Tibial artery (tissue), 4 donors: Measurements from ENCODE around the gene GALNT6.

Source experiments
- DNase-seq, 2 donors: peaks; one replicate each; pipeline ENCODE4 v3.0.0-alpha.2; 2019
- H3K27ac ChIP-seq, 2 donors: fragments of 200-600 bp; sonication (generic) in 1 of 2; 1 replicate in 1 of 2; 2 replicates in 1 of 2; pipeline ENCODE4 v1.5.1; 2018 to 2019; ENCODE audit warnings: mild to moderate bottlenecking in 1 of 2
- H3K27me3 ChIP-seq, 2 donors: fragments of 200-600 bp; sonication (generic) in 1 of 2; one replicate each; pipeline versions ENCODE4 v1.5.1 to v1.6.0; 2016 to 2019
- H3K36me3 ChIP-seq, 3 donors: fragments of 200-600 bp; sonication (generic) in 2 of 3; one replicate each; pipeline ENCODE4 v1.5.1; 2016 to 2019; ENCODE audit warnings: mild to moderate bottlenecking in 2 of 3
- H3K4me1 ChIP-seq, 4 donors: fragments of 200-600 bp; sonication (generic) in 2 of 4; 1 replicate in 3 of 4; 2 replicates in 1 of 4; pipeline ENCODE4 v1.5.1; 2016 to 2019
- H3K4me3 ChIP-seq, 2 donors: fragments of 200-600 bp; sonication (generic) in 1 of 2; 1 replicate in 1 of 2; 2 replicates in 1 of 2; pipeline ENCODE4 v1.5.1; 2018 to 2019; ENCODE audit warnings: mild to moderate bottlenecking in 2 of 2
- H3K9me3 ChIP-seq, 3 donors: fragments of 200-600 bp; sonication (generic) in 1 of 3; one replicate each; pipeline ENCODE4 v1.5.1; 2016 to 2019
- intact Hi-C: fragments of 100-400 bp; cut with DNase I; formaldehyde crosslinking; loops from one replicate; pipeline ENCODE4 v1.15.0; 2023; ENCODE audit warnings: low total_unique reads
- TF ChIP-seq, protein P1 (sequence below), 2 experiments: fragments of 200-600 bp in 1 of 2; fragments of 450-650 bp in 1 of 2; IDR thresholded peaks; one replicate each; pipeline ENCODE4 v1.5.1; 2017 to 2019; ENCODE audit warnings: antibody characterized with exemption in 2 of 2, mild to moderate bottlenecking in 1 of 2, moderate library complexity in 1 of 2

Gene GALNT6

DNA sequence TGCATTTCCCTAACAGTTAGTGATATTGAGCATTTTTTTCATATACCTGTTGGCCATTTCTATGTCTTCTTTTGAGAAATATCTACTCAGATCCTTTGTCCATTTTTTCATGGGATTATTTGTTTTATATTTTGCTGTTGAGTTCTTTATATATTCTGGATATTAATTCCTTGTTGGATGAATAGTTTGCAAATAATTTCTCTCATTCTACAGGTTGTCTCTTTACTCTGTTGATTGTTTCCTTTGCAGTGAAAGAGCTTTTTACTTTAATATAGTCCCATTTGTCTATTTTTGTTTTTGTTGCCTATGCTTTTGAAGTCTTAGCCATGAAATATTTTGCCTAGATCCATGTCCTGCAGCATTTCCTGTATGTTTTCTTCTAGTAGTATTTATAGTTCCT lies 21.9 kb upstream of the GALNT6 start:
- Histone ChIP-seq H3K4me1 (no peaks in the 10 kb centered on the region), H3K9me3 (no peaks in the 10 kb centered on the region), H3K27me3 (peaks cover 0 to 3% of the 10 kb centered on the region in 2 donors), H3K4me3 (no peak overlapping the region), H3K27ac (no peak overlapping the region), H3K36me3 (no peaks in the 10 kb centered on the region)
- intact Hi-C loops: no loop called here
- DNase-seq: no peak
- TF ChIP-seq, protein P1, sequence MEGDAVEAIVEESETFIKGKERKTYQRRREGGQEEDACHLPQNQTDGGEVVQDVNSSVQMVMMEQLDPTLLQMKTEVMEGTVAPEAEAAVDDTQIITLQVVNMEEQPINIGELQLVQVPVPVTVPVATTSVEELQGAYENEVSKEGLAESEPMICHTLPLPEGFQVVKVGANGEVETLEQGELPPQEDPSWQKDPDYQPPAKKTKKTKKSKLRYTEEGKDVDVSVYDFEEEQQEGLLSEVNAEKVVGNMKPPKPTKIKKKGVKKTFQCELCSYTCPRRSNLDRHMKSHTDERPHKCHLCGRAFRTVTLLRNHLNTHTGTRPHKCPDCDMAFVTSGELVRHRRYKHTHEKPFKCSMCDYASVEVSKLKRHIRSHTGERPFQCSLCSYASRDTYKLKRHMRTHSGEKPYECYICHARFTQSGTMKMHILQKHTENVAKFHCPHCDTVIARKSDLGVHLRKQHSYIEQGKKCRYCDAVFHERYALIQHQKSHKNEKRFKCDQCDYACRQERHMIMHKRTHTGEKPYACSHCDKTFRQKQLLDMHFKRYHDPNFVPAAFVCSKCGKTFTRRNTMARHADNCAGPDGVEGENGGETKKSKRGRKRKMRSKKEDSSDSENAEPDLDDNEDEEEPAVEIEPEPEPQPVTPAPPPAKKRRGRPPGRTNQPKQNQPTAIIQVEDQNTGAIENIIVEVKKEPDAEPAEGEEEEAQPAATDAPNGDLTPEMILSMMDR (IDR thresholded peaks at IDR 0.05): no peak

DNA sequence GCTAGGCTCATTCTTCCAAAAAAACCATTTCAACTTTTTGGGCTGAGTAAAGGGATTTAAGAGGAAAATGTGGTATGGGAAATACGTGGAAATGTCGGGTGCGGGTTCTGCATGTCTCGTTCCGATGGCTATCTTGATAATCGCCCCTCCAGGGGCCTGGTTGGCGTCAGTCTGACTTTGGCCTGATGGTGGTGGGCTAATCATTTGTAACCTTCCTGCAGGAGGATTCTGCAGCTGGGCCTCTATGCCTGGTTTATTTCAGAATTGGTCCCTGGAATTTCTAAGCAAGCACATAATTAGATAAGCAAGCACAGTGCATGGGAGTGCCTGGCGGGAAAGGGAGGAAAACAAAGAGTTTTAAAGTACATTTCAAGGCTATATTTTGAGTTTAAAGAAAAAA lies 18.6 kb upstream of the GALNT6 start:
- peaks cover 0 to 3% of the 10 kb centered on the region in 2 donors for H3K27me3 ChIP-seq
- H3K4me1 ChIP-seq: no peaks in the 10 kb centered on the region
- no peak for DNase-seq
- TF ChIP-seq, protein P1 (IDR thresholded peaks at IDR 0.05): no peak
- H3K27ac ChIP-seq: no peak overlapping the region
- no peak overlapping the region for H3K4me3 ChIP-seq
- no peaks in the 10 kb centered on the region for H3K36me3 ChIP-seq
- H3K9me3 ChIP-seq: no peaks in the 10 kb centered on the region
- intact Hi-C loops: no loop called here

DNA sequence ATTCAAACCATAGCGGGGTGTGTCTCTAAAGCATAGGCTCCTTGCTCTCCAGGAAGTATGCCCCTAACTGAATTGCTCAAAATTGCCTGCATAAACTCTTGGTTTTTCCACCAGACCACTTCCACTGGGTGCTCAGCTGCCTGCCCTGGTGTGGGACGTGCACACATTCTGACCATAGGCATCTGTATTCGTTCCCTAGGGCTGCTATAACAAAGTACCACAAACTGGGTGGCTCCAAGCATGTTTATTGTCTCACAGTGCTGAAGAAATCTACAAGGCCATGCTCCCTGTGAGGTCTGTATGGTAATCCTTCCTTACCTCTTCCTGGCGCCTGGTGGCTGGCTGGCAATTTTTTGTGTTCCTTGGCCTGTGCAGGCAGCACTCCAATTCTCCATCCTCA lies 16.4 kb upstream of the GALNT6 start:
- TF ChIP-seq, protein P1 (IDR thresholded peaks at IDR 0.05): no peak
- Histone ChIP-seq H3K4me3 (no peak overlapping the region), H3K27ac (no peak overlapping the region), H3K36me3 (no peaks in the 10 kb centered on the region), H3K4me1 (no peaks in the 10 kb centered on the region), H3K9me3 (no peaks in the 10 kb centered on the region), H3K27me3 (peaks cover 0 to 3% of the 10 kb centered on the region in 2 donors)
- no peak for DNase-seq
- intact Hi-C loops: no loop called here

DNA sequence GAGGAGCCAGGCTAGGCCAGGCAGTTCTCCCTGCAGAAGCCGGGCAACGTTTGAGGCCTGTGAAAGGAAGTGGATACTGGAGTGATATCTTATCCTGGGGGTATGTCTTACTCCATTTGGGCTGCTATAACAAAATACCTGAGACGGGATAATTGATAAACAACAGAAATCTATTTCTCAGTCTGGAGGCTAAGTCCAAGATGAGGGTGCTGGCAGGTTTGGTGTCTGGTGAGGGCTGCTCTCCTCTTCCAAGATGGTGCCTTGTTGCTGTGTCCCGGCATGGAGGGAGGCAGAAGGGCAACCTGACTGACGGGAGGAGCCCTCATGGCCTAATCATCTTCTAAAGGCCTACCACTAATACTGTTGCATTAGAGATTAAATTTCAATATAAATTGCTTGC lies 15.7 kb upstream of the GALNT6 start:
- DNase-seq: no peak
- no peak overlapping the region for H3K27ac ChIP-seq
- no peaks in the 10 kb centered on the region for H3K36me3 ChIP-seq
- peaks cover 0 to 6% of the 10 kb centered on the region in 2 donors for H3K27me3 ChIP-seq
- H3K4me1 ChIP-seq: no peaks in the 10 kb centered on the region
- H3K9me3 ChIP-seq: no peaks in the 10 kb centered on the region
- no peak overlapping the region for H3K4me3 ChIP-seq
- intact Hi-C loops: no loop called here
- TF ChIP-seq, protein P1 (IDR thresholded peaks at IDR 0.05): no peak

DNA sequence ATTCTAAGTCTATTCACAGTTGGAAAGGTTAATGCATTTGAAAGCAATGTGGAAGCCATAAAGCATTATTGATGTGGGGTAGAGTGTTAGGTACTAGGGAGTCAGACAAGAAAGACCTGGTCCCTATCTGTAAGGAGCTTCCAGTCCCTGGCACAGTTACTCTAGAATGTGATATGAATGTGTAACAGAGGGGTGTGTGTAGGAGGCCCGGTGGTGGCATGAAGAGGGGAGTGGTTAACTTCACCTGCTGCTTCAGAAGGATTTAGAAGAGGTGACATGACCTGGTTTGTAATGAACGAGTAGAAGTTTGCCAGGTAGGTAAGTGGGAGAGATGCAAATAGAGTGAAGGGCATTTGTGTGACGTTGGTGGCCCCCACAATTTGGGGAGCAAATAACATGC lies 15.1 kb upstream of the GALNT6 start:
- H3K4me1 ChIP-seq: no peaks in the 10 kb centered on the region
- H3K27ac ChIP-seq: no peak overlapping the region
- no peak overlapping the region for H3K4me3 ChIP-seq
- H3K27me3 ChIP-seq: peaks cover 0 to 8% of the 10 kb centered on the region in 2 donors
- no peak for DNase-seq
- no peaks in the 10 kb centered on the region for H3K36me3 ChIP-seq
- TF ChIP-seq, protein P1 (IDR thresholded peaks at IDR 0.05): no peak
- no peaks in the 10 kb centered on the region for H3K9me3 ChIP-seq
- intact Hi-C loops: no loop called here

DNA sequence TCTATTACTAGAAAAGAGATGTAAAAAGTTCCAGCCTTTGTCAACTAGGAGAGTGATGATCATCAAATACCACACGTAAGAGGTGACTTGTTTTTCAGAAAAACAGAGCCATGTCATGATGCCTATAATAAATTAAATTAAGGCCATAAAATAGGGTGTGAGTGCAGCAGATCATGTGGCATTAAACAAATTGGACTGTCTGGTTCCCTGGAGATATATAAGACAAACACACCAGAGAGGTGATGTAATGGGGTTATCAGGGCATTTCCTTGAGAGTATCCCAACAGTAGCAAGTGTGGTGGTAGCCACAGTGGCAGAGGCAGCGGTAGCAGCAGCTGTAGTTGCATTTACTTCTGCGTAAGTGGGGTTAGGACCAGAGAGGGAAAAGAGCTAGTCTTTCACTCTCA lies 14.6 kb upstream of the GALNT6 start:
- Histone ChIP-seq H3K36me3 (no peaks in the 10 kb centered on the region), H3K27ac (no peak overlapping the region), H3K9me3 (no peaks in the 10 kb centered on the region), H3K27me3 (peaks cover 0 to 12% of the 10 kb centered on the region in 2 donors), H3K4me3 (no peak overlapping the region), H3K4me1 (no peaks in the 10 kb centered on the region)
- TF ChIP-seq, protein P1 (IDR thresholded peaks at IDR 0.05): no peak
- DNase-seq: no peak
- intact Hi-C loops: no loop called here
